Posterior vena cava (tissue), 2 donors: ENCODE measurements around the gene GABBR2. TPM values are rescaled to one million over a fixed set of nuclear protein-coding genes. Genes with fewer than 3 reads are reported as not detected.

Source experiments
- DNase-seq: peaks from one replicate; pipeline ENCODE4 v3.0.0-alpha.2; 2020; ENCODE audit warnings: low spot score
- intact Hi-C, 2 donors: fragments of 100-400 bp; cut with DNase I; formaldehyde crosslinking; loops; one replicate each; pipeline versions ENCODE4 v1.14.1 to v1.14.2; 2022 to 2023
- total RNA-seq, 2 donors: library from RNA; stranded (reverse); fragmentation: NEBNext Ultra II Directional; extraction: Animal tissue kit (Norgen Biotek cat#: 25700); gene quantifications; one replicate each; pipeline ENCODE4 v1.2.1, GENCODE V29; 2021
- donor health status: DM: yes; HTN: yes; CAD: no.
- donor health status: DM: yes; HTN: yes; CAD: no.

GABBR2 gene
- total RNA-seq, 2 donors from 2014 or later = not detected

GRCh38 chr9:98576859-98577258 lies 131.9 kb downstream of the GABBR2 start:
- no peak for DNase-seq
- intact Hi-C loops = no loop called here

GRCh38 chr9:98576354-98576753 lies 132.4 kb downstream of the GABBR2 start:
- no peak for DNase-seq
- intact Hi-C loops = no loop called here

- intact Hi-C loops = no loop called here
- no peak for DNase-seq
Measured at GRCh38 chr9:98575379-98576346, 133.1 kb downstream of the GABBR2 start.

- intact Hi-C loops = no loop called here
- DNase-seq = no peak
Measured at GRCh38 chr9:98573749-98574278, 134.9 kb downstream of the GABBR2 start.

GRCh38 chr9:98572796-98573195 lies 135.9 kb downstream of the GABBR2 start:
- DNase-seq = peak; percentile 65
- intact Hi-C loops = no loop called here

GRCh38 chr9:98572054-98572627 lies 136.6 kb downstream of the GABBR2 start:
- no peak for DNase-seq
- intact Hi-C loops = no loop called here

- intact Hi-C loops = no loop called here
- no peak for DNase-seq
Measured at GRCh38 chr9:98571643-98572042, 137.1 kb downstream of the GABBR2 start.

GRCh38 chr9:98570663-98571440 lies 137.9 kb downstream of the GABBR2 start:
- intact Hi-C loops = no loop called here
- no peak for DNase-seq

GRCh38 chr9:98570055-98570454 lies 138.7 kb downstream of the GABBR2 start:
- intact Hi-C loops = no loop called here
- no peak for DNase-seq

- intact Hi-C loops = no loop called here
- DNase-seq = no peak
Measured at GRCh38 chr9:98569491-98569890, 139.2 kb downstream of the GABBR2 start.

GRCh38 chr9:98568909-98569469 lies 139.7 kb downstream of the GABBR2 start:
- DNase-seq = no peak
- intact Hi-C loops = no loop called here

GRCh38 chr9:98568234-98568908 lies 140.4 kb downstream of the GABBR2 start:
- intact Hi-C loops = no loop called here
- no peak for DNase-seq

GRCh38 chr9:98567540-98568233 lies 141.0 kb downstream of the GABBR2 start:
- no peak for DNase-seq
- intact Hi-C loops = no loop called here

- intact Hi-C loops = no loop called here
- no peak for DNase-seq
Measured at GRCh38 chr9:98565152-98566135, 143.3 kb downstream of the GABBR2 start.

- no peak for DNase-seq
- intact Hi-C loops = no loop called here
Measured at GRCh38 chr9:98564714-98565113, 144.0 kb downstream of the GABBR2 start.

GRCh38 chr9:98563988-98564387 lies 144.7 kb downstream of the GABBR2 start:
- intact Hi-C loops = no loop called here
- DNase-seq = no peak

GRCh38 chr9:98563212-98563907 lies 145.4 kb downstream of the GABBR2 start:
- intact Hi-C loops = no loop called here

More at GRCh38 chr9:98563212-98563907, 145.4 kb downstream of the GABBR2 start:
- DNase-seq = no peak
